ENCODE data around the gene SKIC3.

The SKIC3 gene

DNA sequence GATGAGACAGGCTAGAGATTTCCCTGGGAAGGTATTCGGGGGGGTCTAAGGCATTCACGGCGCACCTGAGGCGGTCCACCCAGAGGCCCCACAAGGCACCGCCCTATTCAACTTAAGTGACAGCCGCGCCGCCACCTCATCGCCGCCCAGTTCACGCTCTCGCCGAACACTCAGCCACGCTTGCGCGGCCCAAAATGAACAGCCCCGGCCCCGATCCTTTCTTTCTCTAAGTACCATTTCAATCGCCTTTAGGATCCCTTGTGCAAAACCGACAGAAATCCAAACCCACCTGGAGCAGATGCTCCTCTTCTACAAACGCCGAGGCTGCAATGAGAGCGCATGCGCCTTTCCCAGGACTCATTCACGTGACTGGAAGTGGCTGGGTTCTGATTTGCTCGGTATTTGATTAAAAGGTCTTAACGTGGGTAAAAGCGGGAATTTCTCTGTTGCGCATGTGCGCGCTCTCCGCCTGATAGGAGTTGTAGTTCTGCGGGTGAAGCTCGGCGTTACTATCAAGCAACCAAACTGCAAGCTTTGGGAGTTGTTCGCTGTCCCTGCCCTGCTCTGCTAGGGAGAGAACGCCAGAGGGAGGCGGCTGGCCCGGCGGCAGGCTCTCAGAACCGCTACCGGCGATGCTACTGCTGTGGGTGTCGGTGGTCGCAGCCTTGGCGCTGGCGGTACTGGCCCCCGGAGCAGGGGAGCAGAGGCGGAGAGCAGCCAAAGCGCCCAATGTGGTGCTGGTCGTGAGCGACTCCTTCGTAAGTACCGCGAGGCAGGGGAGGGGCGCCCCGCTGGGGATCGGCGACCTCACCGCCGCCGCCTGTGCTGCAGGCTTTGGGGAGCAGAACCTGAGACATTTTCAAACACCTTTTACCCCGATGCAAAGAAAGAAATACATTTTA lies at the start of gene SKIC3, which contains the start of gene ARSK:
Gene SKIC3 (minus strand): TSS at position 331 of the 902 bp plus-strand sequence. CDS start 7,827 bp downstream, outside the sequence.
Gene ARSK (plus strand): TSS at position 455 of the 902 bp plus-strand sequence. CDS start 178 bp downstream, at position 633.
- TF ChIP-seq, protein P1, sequence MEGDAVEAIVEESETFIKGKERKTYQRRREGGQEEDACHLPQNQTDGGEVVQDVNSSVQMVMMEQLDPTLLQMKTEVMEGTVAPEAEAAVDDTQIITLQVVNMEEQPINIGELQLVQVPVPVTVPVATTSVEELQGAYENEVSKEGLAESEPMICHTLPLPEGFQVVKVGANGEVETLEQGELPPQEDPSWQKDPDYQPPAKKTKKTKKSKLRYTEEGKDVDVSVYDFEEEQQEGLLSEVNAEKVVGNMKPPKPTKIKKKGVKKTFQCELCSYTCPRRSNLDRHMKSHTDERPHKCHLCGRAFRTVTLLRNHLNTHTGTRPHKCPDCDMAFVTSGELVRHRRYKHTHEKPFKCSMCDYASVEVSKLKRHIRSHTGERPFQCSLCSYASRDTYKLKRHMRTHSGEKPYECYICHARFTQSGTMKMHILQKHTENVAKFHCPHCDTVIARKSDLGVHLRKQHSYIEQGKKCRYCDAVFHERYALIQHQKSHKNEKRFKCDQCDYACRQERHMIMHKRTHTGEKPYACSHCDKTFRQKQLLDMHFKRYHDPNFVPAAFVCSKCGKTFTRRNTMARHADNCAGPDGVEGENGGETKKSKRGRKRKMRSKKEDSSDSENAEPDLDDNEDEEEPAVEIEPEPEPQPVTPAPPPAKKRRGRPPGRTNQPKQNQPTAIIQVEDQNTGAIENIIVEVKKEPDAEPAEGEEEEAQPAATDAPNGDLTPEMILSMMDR (IDR thresholded peaks at IDR 0.05; ENCODE audit: low read depth, low read length): peak; percentile 33; the same call in 1 of the 2 replicates
- H3K4me3 ChIP-seq (ENCODE audit: low read depth, low read length): peak within 1 kb of the TSS; percentile 90

DNA sequence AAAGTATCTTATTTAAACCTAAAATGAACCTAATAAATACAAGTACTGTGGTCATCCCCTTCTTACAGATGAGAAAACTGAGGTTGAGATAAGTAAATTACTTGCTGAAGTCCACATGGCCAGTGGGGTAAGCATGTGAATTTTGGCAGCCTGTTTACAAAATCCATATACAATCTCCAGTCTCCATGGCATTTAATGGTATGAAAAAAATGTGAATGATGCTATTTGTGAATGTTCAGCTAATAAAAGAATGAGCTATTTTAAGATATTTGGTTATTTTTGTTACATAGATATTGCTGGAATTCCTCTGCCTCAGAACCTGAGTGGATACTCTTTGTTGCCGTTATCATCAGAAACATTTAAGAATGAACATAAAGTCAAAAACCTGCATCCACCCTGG lies 45.8 kb upstream of the SKIC3 start:
- H3K4me3 ChIP-seq (ENCODE audit: low read depth, low read length): no peak overlapping the region
- TF ChIP-seq, protein P1 (IDR thresholded peaks at IDR 0.05; ENCODE audit: low read depth, low read length): no peak

DNA sequence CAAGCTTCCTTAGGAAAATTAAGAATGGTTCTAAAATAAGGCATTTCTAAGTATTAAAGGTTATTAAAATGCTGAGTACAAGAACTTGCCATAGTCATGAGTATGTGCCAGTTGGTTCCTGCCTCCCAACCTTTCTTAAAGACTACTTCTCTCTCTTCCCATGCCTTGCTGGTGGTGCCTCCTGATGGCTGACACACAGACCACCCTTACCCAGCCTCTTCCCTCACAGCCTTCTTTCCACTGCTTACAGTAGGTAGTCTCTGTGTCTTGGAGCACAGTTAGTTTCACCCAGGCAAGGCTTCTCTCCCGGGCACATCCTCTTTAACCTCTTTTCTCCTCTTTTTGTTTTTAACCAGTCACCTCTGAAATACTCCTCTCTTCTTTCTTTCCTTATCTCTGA lies 44.5 kb upstream of the SKIC3 start:
- TF ChIP-seq, protein P1 (IDR thresholded peaks at IDR 0.05; ENCODE audit: low read depth, low read length): no peak
- H3K4me3 ChIP-seq (ENCODE audit: low read depth, low read length): no peak overlapping the region

DNA sequence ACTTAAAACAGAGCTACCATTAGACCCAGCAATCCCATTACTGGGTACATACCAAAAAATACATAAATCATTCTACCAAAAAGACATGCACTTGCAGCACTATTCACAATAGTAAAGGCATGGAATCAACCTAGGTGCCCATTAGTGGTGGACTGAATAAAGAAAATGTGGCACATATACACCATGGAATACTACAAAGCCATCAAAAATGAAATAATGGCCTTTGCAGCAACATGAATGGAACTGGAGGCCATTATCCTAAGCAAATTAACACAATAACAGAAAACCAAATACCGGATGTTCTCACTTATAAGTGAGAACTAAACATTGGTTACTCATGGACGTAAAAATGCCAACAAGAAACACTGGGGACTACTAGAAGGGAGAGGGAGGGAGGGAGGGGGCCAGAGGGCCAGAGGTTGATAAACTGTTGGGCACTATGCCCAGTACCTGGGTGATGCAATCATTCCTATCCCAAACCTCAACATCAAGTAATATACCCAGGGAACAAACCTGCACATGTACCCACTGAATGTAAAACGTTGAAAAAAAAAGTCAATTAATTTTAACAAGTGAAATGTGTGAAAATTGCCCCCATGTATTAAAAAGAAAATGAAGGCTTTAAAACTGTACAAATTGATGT lies 40.6 kb upstream of the SKIC3 start:
- H3K4me3 ChIP-seq (ENCODE audit: low read depth, low read length): no peak overlapping the region
- TF ChIP-seq, protein P1 (IDR thresholded peaks at IDR 0.05; ENCODE audit: low read depth, low read length): no peak

DNA sequence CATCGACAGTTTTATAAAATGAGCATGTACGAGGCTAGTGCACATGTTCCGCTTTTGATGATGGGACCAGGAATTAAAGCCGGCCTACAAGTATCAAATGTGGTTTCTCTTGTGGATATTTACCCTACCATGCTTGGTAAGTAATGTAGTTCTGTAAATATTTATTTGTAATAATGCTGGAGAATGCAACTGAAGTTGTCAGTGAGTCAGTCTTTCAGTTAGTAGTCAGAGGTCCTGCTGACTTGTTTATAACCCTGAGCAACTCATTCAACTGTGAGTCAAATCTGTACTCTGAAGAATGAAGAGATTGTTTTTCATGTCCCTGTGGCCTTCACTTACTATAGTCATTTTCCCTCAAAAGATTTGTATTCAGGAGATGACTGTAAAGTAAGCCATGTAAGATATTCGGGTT lies 36.7 kb upstream of the SKIC3 start:
- H3K4me3 ChIP-seq (ENCODE audit: low read depth, low read length): no peak overlapping the region
- TF ChIP-seq, protein P1 (IDR thresholded peaks at IDR 0.05; ENCODE audit: low read depth, low read length): no peak

DNA sequence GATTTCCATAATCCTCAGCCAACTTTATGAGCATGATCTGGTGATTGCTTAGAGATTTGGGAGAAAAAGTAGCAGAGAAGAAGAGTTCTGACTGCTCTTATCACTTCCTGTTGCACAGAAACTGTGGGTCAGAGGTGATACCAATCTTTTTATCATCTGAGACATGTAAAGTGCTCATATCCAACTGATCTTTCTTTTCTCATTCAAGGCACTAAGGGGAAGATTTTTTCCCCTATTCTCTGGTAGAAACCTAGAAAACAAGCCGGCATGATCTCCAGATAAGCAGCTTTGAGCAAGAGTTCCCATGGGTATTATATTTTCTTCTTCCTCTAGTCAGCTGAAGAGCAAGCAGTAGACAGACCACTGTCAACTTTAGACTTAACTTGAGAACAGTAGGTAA lies 36.1 kb upstream of the SKIC3 start:
- no peak overlapping the region for H3K4me3 ChIP-seq (ENCODE audit: low read depth, low read length)

More for the DNA sequence above, 36.1 kb upstream of the SKIC3 start:
- TF ChIP-seq, protein P1 (IDR thresholded peaks at IDR 0.05; ENCODE audit: low read depth, low read length): no peak
